HepG2 (cell line): ENCODE measurements around the gene RFX2.

Source experiments
- CTCF ChIP-seq: sonication (generic); formaldehyde crosslinking; IDR thresholded peaks from 2 replicates; pipeline ENCODE4 v1.5.0; 2020; ENCODE audit warnings: mild to moderate bottlenecking, missing genetic modification reagents, moderate library complexity
- NPAS2 ChIP-seq: sonication (generic); formaldehyde crosslinking; IDR thresholded peaks from 2 replicates; pipeline ENCODE4 v1.8.0; 2022; ENCODE audit warnings: mild to moderate bottlenecking, missing genetic modification reagents, borderline replicate concordance
- POLR2A ChIP-seq, 2 experiments: IDR thresholded peaks; 2 replicates each; pipeline ENCODE4 v1.6.1; 2011; ENCODE audit warnings: low read depth in 2 of 2, low read length in 2 of 2, mild to moderate bottlenecking in 1 of 2, moderate library complexity in 1 of 2; ENCODE audit not compliant: insufficient read depth in 1 of 2
- RBM39 ChIP-seq: fragments of 200-400 bp; formaldehyde crosslinking; IDR thresholded peaks from one replicate; pipeline ENCODE4 v1.6.1; 2018; ENCODE audit warnings: antibody characterized with exemption, mild to moderate bottlenecking, low read depth, low read length; ENCODE audit not compliant: poor library complexity, severe bottlenecking
- RFX5 ChIP-seq: IDR thresholded peaks from 2 replicates; pipeline ENCODE4 v1.6.1; 2011; ENCODE audit warnings: low read depth, low read length, improper control_type of control experiment
- ZNF18 ChIP-seq: sonication (generic); formaldehyde crosslinking; IDR thresholded peaks from 2 replicates; pipeline ENCODE4 v1.8.0; 2022; ENCODE audit warnings: mild to moderate bottlenecking, missing genetic modification reagents; ENCODE audit not compliant: insufficient replicate concordance
- ZNF746 ChIP-seq: sonication (generic); formaldehyde crosslinking; IDR thresholded peaks from 2 replicates; pipeline ENCODE4 v1.8.0; 2022; ENCODE audit warnings: mild to moderate bottlenecking, missing genetic modification reagents
- ZNF772 ChIP-seq: sonication (generic); formaldehyde crosslinking; IDR thresholded peaks from 2 replicates; pipeline ENCODE4 v1.5.0; 2020; ENCODE audit warnings: mild to moderate bottlenecking, missing genetic modification reagents
- ZNF800 ChIP-seq: sonication (generic); formaldehyde crosslinking; IDR thresholded peaks from 2 replicates; pipeline ENCODE4 v1.4.0; 2020; ENCODE audit warnings: missing genetic modification reagents

GRCh38 chr19:6002591-6002990 is 107.7 kb downstream of the RFX2 start:
- TF ChIP-seq CTCF (CRISPR knock-in tag) (no peak), RBM39 (no peak), ZNF772 (no peak), RFX5 (no peak), ZNF18 (CRISPR knock-in tag) (no peak), ZNF746 (CRISPR knock-in tag) (no peak), ZNF800 (CRISPR knock-in tag) (no peak), POLR2A (IDR thresholded peaks at IDR 0.05; ENCODE audit: insufficient read depth in 1 of 2, low read depth in 2 of 2, low read length in 2 of 2) (no peak), NPAS2 (no peak)
